HFFc6 (cell line): ENCODE results near the gene EPN3. TPM values are rescaled to one million over a fixed set of nuclear protein-coding genes. Genes with fewer than 3 reads are reported as not detected.

Experiments used
- DNase-seq: peaks from one replicate; pipeline ENCODE4 v3.0.0-alpha.2; 2018
- H3K27ac Mint-ChIP-seq: 2 replicates; pipeline ENCODE4 v1.8.0; 2020; ENCODE audit warnings: mild to moderate bottlenecking, mixed read lengths
- H3K27me3 Mint-ChIP-seq: 2 replicates; pipeline ENCODE4 v1.8.0; 2021; ENCODE audit warnings: mild to moderate bottlenecking, moderate library complexity, mixed read lengths; ENCODE audit not compliant: insufficient read depth
- H3K36me3 Mint-ChIP-seq: 2 replicates; pipeline ENCODE4 v1.8.0; 2021; ENCODE audit warnings: low read depth, mixed read lengths
- H3K4me1 Mint-ChIP-seq: 2 replicates; pipeline ENCODE4 v1.8.0; 2020; ENCODE audit warnings: low read depth, mixed read lengths
- H3K4me3 Mint-ChIP-seq: 2 replicates; pipeline ENCODE4 v1.8.0; 2020; ENCODE audit warnings: mild to moderate bottlenecking, moderate library complexity, mixed read lengths
- H3K9me3 Mint-ChIP-seq: 2 replicates; pipeline ENCODE4 v1.8.0; 2020; ENCODE audit warnings: mild to moderate bottlenecking, mixed read lengths
- total RNA-seq, 6 experiments: library from RNA; stranded (reverse); fragmentation: NEBNext Ultra II Directional; extraction: Animal tissue kit (Norgen Biotek cat#: 25700); gene quantifications; 2 replicates in 1 of 6; 3 replicates in 5 of 6; pipeline ENCODE4 v1.2.3, GENCODE V29; 2021
- TF ChIP-seq, protein P1 (sequence below): fragments of 200-600 bp; sonication (generic); IDR thresholded peaks from 2 replicates; pipeline ENCODE4 v1.5.0; 2021; ENCODE audit warnings: antibody characterized with exemption, mild to moderate bottlenecking

EPN3 gene
- total RNA-seq, 6 experiments from 2014 or later, result 0.05 TPM; not detected in 5

DNA sequence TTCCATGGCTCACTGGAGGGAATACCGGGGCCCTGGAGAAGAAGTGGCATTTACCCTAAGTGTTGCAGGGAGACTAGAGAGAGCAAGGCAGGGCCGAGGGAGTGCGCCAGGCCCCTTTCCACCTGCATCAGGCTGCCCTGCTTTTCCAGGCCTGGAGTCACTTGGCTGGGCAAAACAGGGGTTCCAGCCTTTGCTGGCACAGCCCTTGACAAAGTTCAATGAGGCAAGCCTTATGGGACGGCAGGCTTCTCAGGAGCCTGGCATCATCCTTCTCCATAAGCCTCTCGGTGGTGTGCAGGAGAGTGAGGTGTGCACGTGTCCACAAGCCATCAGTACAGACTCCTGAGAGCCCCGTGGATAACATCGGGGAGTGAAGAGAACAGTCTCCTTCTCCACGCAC is 55.0 kb downstream of the EPN3 start:
- TF ChIP-seq, protein P1, sequence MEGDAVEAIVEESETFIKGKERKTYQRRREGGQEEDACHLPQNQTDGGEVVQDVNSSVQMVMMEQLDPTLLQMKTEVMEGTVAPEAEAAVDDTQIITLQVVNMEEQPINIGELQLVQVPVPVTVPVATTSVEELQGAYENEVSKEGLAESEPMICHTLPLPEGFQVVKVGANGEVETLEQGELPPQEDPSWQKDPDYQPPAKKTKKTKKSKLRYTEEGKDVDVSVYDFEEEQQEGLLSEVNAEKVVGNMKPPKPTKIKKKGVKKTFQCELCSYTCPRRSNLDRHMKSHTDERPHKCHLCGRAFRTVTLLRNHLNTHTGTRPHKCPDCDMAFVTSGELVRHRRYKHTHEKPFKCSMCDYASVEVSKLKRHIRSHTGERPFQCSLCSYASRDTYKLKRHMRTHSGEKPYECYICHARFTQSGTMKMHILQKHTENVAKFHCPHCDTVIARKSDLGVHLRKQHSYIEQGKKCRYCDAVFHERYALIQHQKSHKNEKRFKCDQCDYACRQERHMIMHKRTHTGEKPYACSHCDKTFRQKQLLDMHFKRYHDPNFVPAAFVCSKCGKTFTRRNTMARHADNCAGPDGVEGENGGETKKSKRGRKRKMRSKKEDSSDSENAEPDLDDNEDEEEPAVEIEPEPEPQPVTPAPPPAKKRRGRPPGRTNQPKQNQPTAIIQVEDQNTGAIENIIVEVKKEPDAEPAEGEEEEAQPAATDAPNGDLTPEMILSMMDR, result no peak

DNA sequence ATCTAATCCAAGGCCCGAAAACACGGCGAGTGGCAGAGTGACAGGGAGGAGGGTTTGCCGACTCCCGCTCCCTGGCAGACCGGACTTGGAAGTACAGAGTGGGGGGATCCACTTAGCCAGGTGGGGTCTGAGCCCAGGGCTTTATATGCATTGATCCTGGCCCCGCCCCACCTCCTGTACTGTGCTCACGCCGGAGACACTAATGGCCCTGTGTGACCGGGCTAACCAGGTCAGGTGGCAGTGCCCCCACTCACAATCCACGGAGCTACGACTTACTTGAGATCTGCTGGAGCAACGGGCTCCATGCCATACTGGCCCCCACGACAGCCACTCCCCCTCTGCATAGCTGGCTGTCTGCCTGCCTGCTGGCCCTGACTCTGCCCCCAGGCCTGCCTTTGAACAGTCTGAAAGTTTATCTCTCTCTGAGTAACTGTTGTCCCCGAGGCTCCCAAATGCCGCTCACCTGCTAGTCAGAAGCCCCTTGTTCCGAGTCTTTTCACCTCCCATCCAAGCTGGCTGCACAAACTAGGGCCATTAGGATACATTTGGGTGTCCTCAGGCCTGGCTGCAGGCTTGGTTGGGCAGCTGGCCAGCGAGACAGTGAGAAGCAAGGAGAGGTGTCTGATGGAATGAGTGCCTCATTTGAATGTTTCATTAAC is 56.0 kb downstream of the EPN3 start:
- H3K9me3 Mint-ChIP-seq, result no peaks in the 10 kb centered on the region
- no peak overlapping the region for H3K4me3 Mint-ChIP-seq
- peaks cover 20% of the 10 kb centered on the region for H3K4me1 Mint-ChIP-seq
- TF ChIP-seq, protein P1, result no peak
- no peaks in the 10 kb centered on the region for H3K36me3 Mint-ChIP-seq
- H3K27me3 Mint-ChIP-seq, result peaks cover 42% of the 10 kb centered on the region
- DNase-seq, result no peak
- H3K27ac Mint-ChIP-seq, result no peak overlapping the region

More for the DNA sequence above, 55.0 kb downstream of the EPN3 start:
- Mint-ChIP-seq H3K4me3 (no peak overlapping the region), H3K27ac (no peak overlapping the region), H3K9me3 (no peaks in the 10 kb centered on the region), H3K36me3 (no peaks in the 10 kb centered on the region), H3K4me1 (peaks cover 20% of the 10 kb centered on the region), H3K27me3 (peaks cover 47% of the 10 kb centered on the region)
- no peak for DNase-seq

DNA sequence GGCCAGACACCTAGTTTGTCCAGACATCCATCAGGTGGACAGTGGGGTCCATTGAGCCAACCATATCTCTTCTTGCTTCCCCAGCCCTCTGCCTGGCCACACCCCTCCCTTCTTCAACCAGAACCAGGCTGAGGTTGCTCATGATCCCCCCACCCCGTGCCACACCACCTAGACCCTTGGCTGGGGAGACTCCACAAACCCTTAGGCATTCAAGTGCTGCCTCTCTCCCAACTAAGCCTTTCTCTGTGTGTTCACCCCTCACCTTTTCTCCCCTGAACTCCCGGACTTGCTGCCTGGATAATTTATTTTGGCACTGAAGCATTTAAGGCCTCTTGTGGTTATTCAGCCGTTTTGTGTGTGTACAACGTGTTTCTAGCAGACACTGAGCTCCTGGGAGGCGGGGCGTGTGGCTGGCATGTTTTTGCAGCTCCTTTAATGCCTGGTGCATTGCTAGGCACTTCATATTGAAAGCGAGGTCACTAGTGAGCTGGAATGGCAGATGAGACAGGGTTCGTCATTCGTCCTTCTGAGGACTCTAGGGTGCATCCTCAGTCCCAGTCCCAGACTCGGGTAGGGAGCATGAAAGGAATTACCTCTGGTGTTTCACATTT is 56.7 kb downstream of the EPN3 start:
- no peak overlapping the region for H3K27ac Mint-ChIP-seq
- H3K27me3 Mint-ChIP-seq, result peaks cover 37% of the 10 kb centered on the region
- TF ChIP-seq, protein P1, result no peak
- no peaks in the 10 kb centered on the region for H3K9me3 Mint-ChIP-seq
- peaks cover 20% of the 10 kb centered on the region for H3K4me1 Mint-ChIP-seq
- DNase-seq, result no peak
- no peaks in the 10 kb centered on the region for H3K36me3 Mint-ChIP-seq
- H3K4me3 Mint-ChIP-seq, result no peak overlapping the region

DNA sequence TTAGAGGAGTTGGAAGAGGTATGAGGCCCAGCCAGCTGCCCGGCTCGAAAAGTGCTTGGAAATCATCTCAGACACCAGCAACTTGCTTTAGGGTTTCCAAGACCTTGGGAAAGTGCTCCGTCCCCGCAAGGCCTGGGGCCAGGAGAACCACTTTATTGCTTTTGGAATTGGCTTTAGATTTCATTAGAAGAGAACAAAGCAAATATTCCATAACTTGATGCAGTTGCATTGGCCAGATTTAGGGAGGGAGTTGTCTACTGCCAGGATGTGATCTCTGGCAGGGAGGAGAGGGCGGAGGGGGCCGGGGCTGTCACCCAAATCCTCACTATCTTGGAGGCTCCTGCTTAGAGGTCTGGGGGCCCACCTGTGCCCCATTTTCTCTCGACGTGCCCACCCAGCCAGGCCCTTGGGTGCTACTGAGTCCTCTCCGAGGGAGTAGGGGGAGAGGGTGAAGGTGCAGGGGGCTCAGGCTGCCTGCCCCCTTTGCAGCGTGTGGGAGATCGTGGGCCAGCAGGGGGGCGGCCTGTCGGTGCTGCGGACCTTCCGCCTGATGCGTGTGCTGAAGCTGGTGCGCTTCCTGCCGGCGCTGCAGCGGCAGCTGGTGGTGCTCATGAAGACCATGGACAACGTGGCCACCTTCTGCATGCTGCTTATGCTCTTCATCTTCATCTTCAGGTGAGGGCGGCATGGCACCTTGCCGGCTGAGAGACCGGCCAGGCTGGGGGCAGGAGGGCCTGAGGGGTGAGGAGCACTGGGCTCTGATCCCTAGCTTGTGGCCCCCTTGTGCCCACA is 58.6 kb downstream of the EPN3 start:
- DNase-seq, result no peak
- TF ChIP-seq, protein P1, result no peak
- H3K4me1 Mint-ChIP-seq, result peaks cover 15% of the 10 kb centered on the region
- peaks cover 21% of the 10 kb centered on the region for H3K27me3 Mint-ChIP-seq
- H3K27ac Mint-ChIP-seq, result no peak overlapping the region
- no peaks in the 10 kb centered on the region for H3K36me3 Mint-ChIP-seq
- H3K4me3 Mint-ChIP-seq, result no peak overlapping the region
- no peaks in the 10 kb centered on the region for H3K9me3 Mint-ChIP-seq

DNA sequence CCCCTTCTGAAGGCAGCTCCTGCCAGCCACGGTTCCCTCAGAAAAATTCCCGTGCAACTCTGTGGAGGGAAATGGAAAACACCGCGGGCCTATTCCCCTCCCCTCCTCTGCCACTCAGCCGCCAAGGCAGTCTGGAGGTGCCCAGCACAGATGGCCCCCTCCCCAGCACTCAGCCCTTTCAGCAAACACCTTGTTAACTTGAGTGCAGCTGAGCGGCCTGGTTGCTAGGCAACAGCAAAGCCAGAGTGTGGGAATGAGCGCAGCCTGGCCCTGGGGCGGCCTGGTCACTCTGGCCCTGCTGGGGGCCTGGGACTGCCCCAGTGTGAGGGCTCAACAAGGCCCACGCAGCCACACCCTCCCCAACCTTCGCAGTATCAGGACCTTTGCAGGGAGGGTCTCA is 60.8 kb downstream of the EPN3 start:
- no peak overlapping the region for H3K27ac Mint-ChIP-seq
- H3K36me3 Mint-ChIP-seq, result no peaks in the 10 kb centered on the region
- TF ChIP-seq, protein P1, result no peak
- no peak overlapping the region for H3K4me3 Mint-ChIP-seq
- H3K27me3 Mint-ChIP-seq, result peaks cover 14% of the 10 kb centered on the region
- no peak for DNase-seq
- peaks cover 15% of the 10 kb centered on the region for H3K4me1 Mint-ChIP-seq
- H3K9me3 Mint-ChIP-seq, result no peaks in the 10 kb centered on the region

Other genes starting within 250 kb of the EPN3 start
- 10 to 100 TPM; 38.9 to 47.1 (median 43.2) TPM for gene XYLT2, start 186.6 kb upstream of the EPN3 start, total RNA-seq
- gene MRPL27, start 159.6 kb upstream of the EPN3 start, total RNA-seq, result 10 to 100 TPM; 70.0 to 78.7 (median 75.0) TPM
- gene EME1, start 159.5 kb upstream of the EPN3 start, total RNA-seq, result 1 to 10 TPM; 3.3 to 7.7 (median 6.5) TPM
- 100 to 1,000 TPM; 214 to 272 (median 261) TPM for gene LRRC59, start 135.2 kb upstream of the EPN3 start, total RNA-seq
- 10 to 100 TPM; 15.3 to 23.3 (median 17.5) TPM for gene ACSF2, start 106.5 kb upstream of the EPN3 start, total RNA-seq
- not detected for gene CHAD, start 63.9 kb upstream of the EPN3 start, total RNA-seq
- gene RSAD1, start 53.9 kb upstream of the EPN3 start, total RNA-seq, result 10 to 100 TPM; 14.9 to 20.4 (median 17.5) TPM
- under 1 TPM; 0.12 to 0.76 (median 0.28) TPM for gene MYCBPAP, start 24.3 kb upstream of the EPN3 start, total RNA-seq
- 10 to 100 TPM; 53.4 to 71.2 (median 62.6) TPM for gene SPATA20, start 14.4 kb downstream of the EPN3 start, total RNA-seq
- under 1 TPM in 5 of 6 experiments, not detected in 1; 0.03 to 0.19 (median 0.05) TPM for gene CACNA1G, start 28.0 kb downstream of the EPN3 start, total RNA-seq
- 10 to 100 TPM; 18.4 to 23.6 (median 21.3) TPM for gene ABCC3, start 102.1 kb downstream of the EPN3 start, total RNA-seq
- 10 to 100 TPM; 43.1 to 48.4 (median 46.6) TPM for gene ANKRD40, start 175.2 kb downstream of the EPN3 start, total RNA-seq
- 10 to 100 TPM; 54.0 to 76.3 (median 59.1) TPM for gene LUC7L3, start 186.9 kb downstream of the EPN3 start, total RNA-seq
- gene ANKRD40CL, start 234.8 kb downstream of the EPN3 start, total RNA-seq, result not detected